Neural crest cell (in vitro differentiated cells): ENCODE results near the gene LIPG. TPM values are rescaled to one million over a fixed set of nuclear protein-coding genes. Genes with fewer than 3 reads are reported as not detected.
"Not testable (repeated sequence)": the region's sequence is repeated elsewhere in the genome, so short reads cannot be mapped to it uniquely, and the experiment has no call there.

Experiments
- DNase-seq: peaks from one replicate; pipeline ENCODE4 v3.0.0; 2021; ENCODE audit warnings: low read depth, mixed read lengths, low spot score
- H3K27ac Mint-ChIP-seq: one replicate; pipeline ENCODE4 v1.8.0; 2021; ENCODE audit warnings: mild to moderate bottlenecking, mixed read lengths; ENCODE audit not compliant: unreplicated experiment
- H3K27me3 Mint-ChIP-seq: 2 replicates; pipeline ENCODE4 v1.8.0; 2021; ENCODE audit warnings: low read depth, mild to moderate bottlenecking, mixed read lengths
- H3K36me3 Mint-ChIP-seq: 2 replicates; pipeline ENCODE4 v1.8.0; 2021; ENCODE audit warnings: low read depth, mild to moderate bottlenecking, mixed read lengths
- H3K4me1 Mint-ChIP-seq: 2 replicates; pipeline ENCODE4 v1.8.0; 2021; ENCODE audit warnings: mixed read lengths
- H3K4me3 Mint-ChIP-seq: one replicate; pipeline ENCODE4 v1.8.0; 2021; ENCODE audit warnings: mild to moderate bottlenecking, mixed read lengths
- H3K9me3 Mint-ChIP-seq: 2 replicates; pipeline ENCODE4 v1.8.0; 2021; ENCODE audit warnings: mixed read lengths
- total RNA-seq: library from RNA; stranded (reverse); gene quantifications from 2 replicates; pipeline ENCODE4 v1.2.1, GENCODE V29; 2021
- TF ChIP-seq, protein P1 (sequence below): fragments of 200-600 bp; sonication (generic); conservative IDR thresholded peaks from 2 replicates; pipeline ENCODE4 v1.5.0; 2021; ENCODE audit warnings: antibody characterized with exemption, mild to moderate bottlenecking

The LIPG gene
- total RNA-seq, 1 donor from 2014 or later, result 32.4 TPM

DNA sequence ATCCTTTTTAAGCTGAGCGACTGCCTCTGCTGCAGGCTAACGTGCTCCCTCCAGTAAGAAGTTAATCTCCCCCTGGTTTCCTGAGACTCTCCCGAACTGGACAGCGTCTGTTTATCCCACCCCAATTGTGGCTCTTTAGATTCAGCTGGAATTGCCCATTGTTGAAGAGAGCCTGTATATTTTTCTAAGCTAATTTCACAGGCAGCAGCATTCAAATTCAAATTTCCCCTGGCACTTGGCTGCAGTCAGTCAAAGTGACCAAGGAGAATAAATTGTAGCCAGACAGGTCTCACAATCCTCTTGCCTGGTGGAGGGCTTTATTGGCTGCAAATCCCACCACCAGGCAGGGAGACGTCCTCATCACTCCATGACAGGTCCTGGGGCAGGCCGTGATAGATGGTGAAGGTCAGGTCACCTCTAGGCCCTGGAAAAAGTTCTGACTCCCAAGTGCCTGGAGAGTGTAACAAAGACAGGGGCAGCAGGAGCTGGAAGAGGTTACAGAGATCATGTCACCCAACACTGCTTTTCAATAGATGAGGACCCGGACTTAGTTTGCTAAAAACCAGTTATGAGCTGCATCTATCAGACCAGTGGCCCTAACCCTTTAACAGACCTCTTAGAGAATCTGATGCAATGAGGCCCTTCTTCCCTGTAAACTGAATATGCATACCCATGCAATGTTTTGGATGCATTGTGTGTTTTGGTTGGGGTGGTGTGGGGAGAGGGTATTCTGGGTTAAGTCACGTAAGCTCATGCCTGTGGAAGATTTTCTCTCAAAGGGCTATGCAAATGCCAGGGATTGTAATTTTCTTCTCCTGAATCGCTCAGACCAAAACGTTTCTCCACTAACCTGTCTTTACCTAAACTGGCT is 42.5 kb upstream of the LIPG start:
- H3K4me3 Mint-ChIP-seq, result peak overlapping the region; percentile 6
- no peaks in the 10 kb centered on the region for H3K27me3 Mint-ChIP-seq
- TF ChIP-seq, protein P1, sequence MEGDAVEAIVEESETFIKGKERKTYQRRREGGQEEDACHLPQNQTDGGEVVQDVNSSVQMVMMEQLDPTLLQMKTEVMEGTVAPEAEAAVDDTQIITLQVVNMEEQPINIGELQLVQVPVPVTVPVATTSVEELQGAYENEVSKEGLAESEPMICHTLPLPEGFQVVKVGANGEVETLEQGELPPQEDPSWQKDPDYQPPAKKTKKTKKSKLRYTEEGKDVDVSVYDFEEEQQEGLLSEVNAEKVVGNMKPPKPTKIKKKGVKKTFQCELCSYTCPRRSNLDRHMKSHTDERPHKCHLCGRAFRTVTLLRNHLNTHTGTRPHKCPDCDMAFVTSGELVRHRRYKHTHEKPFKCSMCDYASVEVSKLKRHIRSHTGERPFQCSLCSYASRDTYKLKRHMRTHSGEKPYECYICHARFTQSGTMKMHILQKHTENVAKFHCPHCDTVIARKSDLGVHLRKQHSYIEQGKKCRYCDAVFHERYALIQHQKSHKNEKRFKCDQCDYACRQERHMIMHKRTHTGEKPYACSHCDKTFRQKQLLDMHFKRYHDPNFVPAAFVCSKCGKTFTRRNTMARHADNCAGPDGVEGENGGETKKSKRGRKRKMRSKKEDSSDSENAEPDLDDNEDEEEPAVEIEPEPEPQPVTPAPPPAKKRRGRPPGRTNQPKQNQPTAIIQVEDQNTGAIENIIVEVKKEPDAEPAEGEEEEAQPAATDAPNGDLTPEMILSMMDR, result no peak
- DNase-seq, result peak; percentile 8
- H3K4me1 Mint-ChIP-seq, result peaks cover 34% of the 10 kb centered on the region
- no peaks in the 10 kb centered on the region for H3K36me3 Mint-ChIP-seq
- peak overlapping the region; percentile 40 for H3K27ac Mint-ChIP-seq
- H3K9me3 Mint-ChIP-seq, result no peaks in the 10 kb centered on the region

DNA sequence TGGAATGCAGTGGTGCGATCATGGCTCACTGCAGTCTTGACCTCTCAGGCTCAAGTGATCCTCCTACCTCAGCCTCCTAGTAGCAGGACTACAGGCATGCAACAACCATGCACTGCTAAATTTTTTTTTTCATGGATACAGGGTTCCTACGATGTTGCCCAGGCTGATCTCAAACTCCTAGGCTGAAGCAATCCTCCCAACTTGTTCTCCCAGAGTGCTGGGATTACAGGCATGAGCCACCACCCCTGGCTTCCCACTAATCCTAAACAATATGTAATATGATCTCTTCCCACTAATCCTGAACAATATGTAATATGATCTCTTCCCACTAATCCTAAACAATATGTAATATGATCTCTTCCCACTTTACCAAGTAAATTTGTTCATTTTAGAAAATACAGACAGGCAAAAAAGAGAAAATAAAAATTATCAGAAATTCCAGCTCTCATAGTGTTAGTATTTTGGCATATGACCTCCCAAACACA is 41.2 kb upstream of the LIPG start:
- no peaks in the 10 kb centered on the region for H3K36me3 Mint-ChIP-seq
- no peak overlapping the region for H3K27ac Mint-ChIP-seq

DNA sequence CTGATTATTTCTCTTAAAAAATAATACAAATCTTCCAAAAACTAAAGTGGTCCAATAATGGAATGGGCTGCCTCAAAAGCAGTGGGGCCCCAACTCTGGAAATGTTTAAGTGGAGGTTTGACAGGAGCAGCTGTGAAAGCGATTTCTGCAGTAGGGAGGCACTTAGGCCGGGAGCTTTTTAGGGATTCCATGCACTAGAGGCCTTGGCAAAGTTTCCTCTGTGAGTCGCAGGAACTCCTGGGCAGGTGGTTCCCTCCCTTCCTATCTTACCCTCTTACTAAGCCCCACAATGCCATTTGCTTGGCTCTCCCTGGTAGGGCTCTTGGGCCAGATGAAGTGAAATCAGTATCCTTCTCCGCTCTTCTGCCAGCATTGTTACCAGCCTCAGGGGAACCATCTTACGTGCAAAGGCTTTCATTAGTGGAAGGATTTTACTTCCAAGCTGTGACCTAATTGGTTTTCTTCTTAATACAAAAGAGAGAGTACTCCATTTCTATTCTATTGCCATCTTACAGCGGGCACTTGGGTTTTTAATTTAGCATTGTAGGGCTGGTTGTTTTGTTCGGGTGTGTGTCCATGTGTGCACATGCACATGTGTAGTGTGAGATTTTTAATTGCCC is 40.5 kb upstream of the LIPG start:
- peaks cover 37% of the 10 kb centered on the region for H3K4me1 Mint-ChIP-seq
- DNase-seq, result no peak
- TF ChIP-seq, protein P1, result no peak
- H3K9me3 Mint-ChIP-seq, result no peaks in the 10 kb centered on the region
- H3K27me3 Mint-ChIP-seq, result no peaks in the 10 kb centered on the region
- H3K36me3 Mint-ChIP-seq, result no peaks in the 10 kb centered on the region
- no peak overlapping the region for H3K27ac Mint-ChIP-seq
- no peak overlapping the region for H3K4me3 Mint-ChIP-seq

More for the DNA sequence above, 41.2 kb upstream of the LIPG start:
- Mint-ChIP-seq H3K9me3 (no peaks in the 10 kb centered on the region), H3K27me3 (no peaks in the 10 kb centered on the region), H3K4me3 (no peak overlapping the region), H3K4me1 (peaks cover 37% of the 10 kb centered on the region)
- no peak for DNase-seq
- TF ChIP-seq, protein P1, result no peak

DNA sequence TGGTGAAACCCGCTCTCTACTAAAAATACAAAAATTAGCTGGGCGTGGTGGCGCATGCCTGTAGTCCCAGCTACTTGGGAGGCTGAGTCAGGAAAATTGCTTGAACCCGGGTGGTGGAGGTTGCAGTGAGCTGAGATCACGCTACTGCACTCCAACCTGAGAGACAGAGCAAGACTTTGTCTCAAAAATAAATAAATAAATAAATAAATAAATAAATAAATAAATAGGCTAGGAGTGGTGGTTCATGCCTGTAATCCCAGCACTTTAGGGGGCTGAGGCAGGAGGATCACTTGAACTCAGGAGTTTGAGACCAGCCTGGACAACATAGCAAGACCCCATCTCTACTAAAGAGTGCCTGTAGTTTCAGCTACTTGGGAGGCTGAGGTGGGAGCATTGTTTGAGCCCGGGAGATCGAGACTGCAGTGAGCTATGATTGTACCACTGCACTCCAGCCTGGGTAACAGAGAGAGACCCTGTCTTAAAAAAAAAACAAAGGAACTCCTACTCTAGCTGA is 38.2 kb upstream of the LIPG start:
- not testable (repeated sequence) for H3K27me3 Mint-ChIP-seq, H3K36me3 Mint-ChIP-seq, H3K27ac Mint-ChIP-seq, DNase-seq, H3K4me3 Mint-ChIP-seq, H3K9me3 Mint-ChIP-seq
- H3K4me1 Mint-ChIP-seq, result peaks cover 41% of the 10 kb centered on the region

DNA sequence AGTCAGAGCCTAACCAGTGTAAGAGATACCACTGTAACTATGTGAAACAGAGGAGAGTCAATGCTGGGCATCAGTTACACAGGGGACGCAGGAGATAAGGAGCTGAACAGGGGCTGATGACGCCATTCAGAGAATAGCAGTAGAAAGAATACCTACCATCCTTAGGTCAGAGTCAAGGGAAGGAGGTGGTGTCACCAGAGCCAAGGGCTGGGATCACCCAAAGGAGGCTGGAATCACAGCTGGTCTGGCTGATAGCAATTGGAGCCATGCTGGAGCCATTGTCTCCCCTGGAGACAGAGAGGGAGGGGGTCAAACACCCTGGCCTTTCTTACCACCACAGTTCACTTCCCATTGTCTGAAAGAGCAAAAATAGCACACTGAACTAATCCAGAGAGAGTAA is 37.5 kb upstream of the LIPG start:
- no peaks in the 10 kb centered on the region for H3K27me3 Mint-ChIP-seq

More for the DNA sequence above, 37.5 kb upstream of the LIPG start:
- TF ChIP-seq, protein P1, result no peak
- no peaks in the 10 kb centered on the region for H3K36me3 Mint-ChIP-seq
- H3K4me1 Mint-ChIP-seq, result peaks cover 34% of the 10 kb centered on the region
- DNase-seq, result no peak
- H3K27ac Mint-ChIP-seq, result peak overlapping the region; percentile 68
- no peak overlapping the region for H3K4me3 Mint-ChIP-seq
- no peaks in the 10 kb centered on the region for H3K9me3 Mint-ChIP-seq
